HL-60 (cell line): ENCODE measurements around the gene LEPR.

Experiments used
- DNase-seq, 2 experiments: peaks; one replicate each; pipeline ENCODE4 v3.0.0-alpha.2; 2010 to 2020; ENCODE audit warnings: low read depth in 1 of 2, low spot score in 1 of 2
- H3K27ac ChIP-seq: fragments of 250-450 bp; sonication (Bioruptor Pico); replicated peaks from 2 replicates; pipeline ENCODE4 v1.5.1; 2020; ENCODE audit warnings: mild to moderate bottlenecking, moderate library complexity
- H3K27me3 ChIP-seq: fragments of 250-450 bp; sonication (Bioruptor Pico); 2 replicates; pipeline ENCODE4 v1.5.1; 2021; ENCODE audit warnings: mild to moderate bottlenecking, moderate library complexity; ENCODE audit not compliant: insufficient read depth, poor library complexity, severe bottlenecking
- H3K4me3 ChIP-seq: replicated peaks from 2 replicates; pipeline ENCODE4 v1.5.1; 2011; ENCODE audit warnings: mild to moderate bottlenecking, control low read depth, low read length; ENCODE audit not compliant: insufficient read depth
- REST ChIP-seq: IDR thresholded peaks from 2 replicates; pipeline ENCODE4 v1.6.1; 2012; ENCODE audit warnings: low read depth; ENCODE audit not compliant: insufficient replicate concordance

LEPR gene

GRCh38 chr1:65469889-65470340 is 49.4 kb downstream of the LEPR start:
- no peak for TF ChIP-seq REST
- Histone ChIP-seq H3K27ac (no peak overlapping the region), H3K4me3 (no peak overlapping the region), H3K27me3 (peaks cover 2% of the 10 kb centered on the region)
- no peak for DNase-seq
